Transverse colon (tissue), 3 donors: ENCODE results near the gene BCL11A.

Source experiments
- EP300 ChIP-seq: sonication (generic); formaldehyde crosslinking; IDR thresholded peaks from one replicate; pipeline ENCODE4 v1.6.1; 2017; ENCODE audit warnings: antibody characterized with exemption, low read depth
- POLR2A ChIP-seq: fragments of 450-650 bp; IDR thresholded peaks from one replicate; pipeline ENCODE4 v1.6.1; 2016; ENCODE audit warnings: antibody characterized with exemption, mild to moderate bottlenecking, moderate library complexity
- TF ChIP-seq, protein P1 (sequence below), 5 experiments: fragments of 200-600 bp in 3 of 5; fragments of 450-650 bp in 2 of 5; sonication (generic) in 3 of 5; IDR thresholded peaks; 1 replicate in 2 of 5; 2 replicates in 3 of 5; pipeline ENCODE4 v1.5.1; 2016 to 2017; ENCODE audit warnings: antibody characterized with exemption in 5 of 5, inconsistent platforms in 3 of 5, mild to moderate bottlenecking in 2 of 5, moderate library complexity in 1 of 5

- no peak for TF ChIP-seq POLR2A
- TF ChIP-seq, protein P1, sequence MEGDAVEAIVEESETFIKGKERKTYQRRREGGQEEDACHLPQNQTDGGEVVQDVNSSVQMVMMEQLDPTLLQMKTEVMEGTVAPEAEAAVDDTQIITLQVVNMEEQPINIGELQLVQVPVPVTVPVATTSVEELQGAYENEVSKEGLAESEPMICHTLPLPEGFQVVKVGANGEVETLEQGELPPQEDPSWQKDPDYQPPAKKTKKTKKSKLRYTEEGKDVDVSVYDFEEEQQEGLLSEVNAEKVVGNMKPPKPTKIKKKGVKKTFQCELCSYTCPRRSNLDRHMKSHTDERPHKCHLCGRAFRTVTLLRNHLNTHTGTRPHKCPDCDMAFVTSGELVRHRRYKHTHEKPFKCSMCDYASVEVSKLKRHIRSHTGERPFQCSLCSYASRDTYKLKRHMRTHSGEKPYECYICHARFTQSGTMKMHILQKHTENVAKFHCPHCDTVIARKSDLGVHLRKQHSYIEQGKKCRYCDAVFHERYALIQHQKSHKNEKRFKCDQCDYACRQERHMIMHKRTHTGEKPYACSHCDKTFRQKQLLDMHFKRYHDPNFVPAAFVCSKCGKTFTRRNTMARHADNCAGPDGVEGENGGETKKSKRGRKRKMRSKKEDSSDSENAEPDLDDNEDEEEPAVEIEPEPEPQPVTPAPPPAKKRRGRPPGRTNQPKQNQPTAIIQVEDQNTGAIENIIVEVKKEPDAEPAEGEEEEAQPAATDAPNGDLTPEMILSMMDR (IDR thresholded peaks at IDR 0.05): no peak
- TF ChIP-seq EP300: no peak
Measured at GRCh38 chr2:60478660-60479059, 74.8 kb downstream of the BCL11A start.
